GM13977 (cell line): Measurements from ENCODE around the gene MLYCD.

ENCODE experiments used
- DNase-seq: peaks from one replicate; pipeline ENCODE4 v3.0.0; 2012; ENCODE audit warnings: low spot score
- CTCF ChIP-seq: IDR thresholded peaks from 2 replicates; pipeline ENCODE4 v1.5.1; 2012; ENCODE audit warnings: mild to moderate bottlenecking, control low read depth; ENCODE audit not compliant: insufficient read depth; ENCODE audit errors: extremely low read depth, missing control alignments
- in situ Hi-C: fragments of 300-500 bp; cut with MboI; formaldehyde crosslinking; loops from one replicate; pipeline ENCODE4 v1.12.0; 2022; ENCODE audit warnings: low sequenced_read_pairs, low pct_unique_long_range_greater_than_20kb, mixed read lengths, inconsistent platforms; ENCODE audit not compliant: unreplicated experiment

MLYCD gene

DNA sequence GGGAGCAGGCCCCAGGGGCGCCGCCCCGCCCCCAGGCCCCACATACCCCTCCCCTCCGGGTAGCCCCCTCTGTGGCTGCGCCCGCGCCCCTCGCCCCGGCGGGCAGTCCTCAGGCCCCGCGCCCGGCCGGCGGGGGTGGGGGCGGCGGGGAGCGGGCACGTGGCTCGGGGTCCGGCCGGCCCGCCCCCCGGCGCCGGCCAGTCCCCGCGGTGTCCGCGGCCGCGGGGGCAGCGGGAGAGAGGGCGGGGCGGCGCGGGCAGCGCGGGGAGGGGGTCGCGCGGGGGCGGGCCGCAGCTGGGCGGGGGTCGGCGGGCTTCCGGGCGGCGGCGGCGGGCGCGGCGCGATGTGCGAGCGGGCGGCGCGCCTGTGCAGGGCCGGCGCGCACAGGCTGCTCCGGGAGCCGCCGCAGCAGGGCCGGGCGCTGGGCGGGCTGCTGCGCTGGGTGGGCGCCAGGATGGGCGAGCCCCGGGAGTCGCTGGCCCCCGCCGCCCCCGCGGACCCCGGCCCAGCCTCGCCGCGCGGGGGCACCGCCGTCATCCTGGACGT lies 69.5 kb downstream of the MLYCD start:
- DNase-seq, result no peak
- in situ Hi-C loops, result loop anchor here (25.0 kb wide), 1 partner anchor 94 kb away; no protein-coding TSS in a partner anchor
- TF ChIP-seq CTCF, result no peak

- no peak for DNase-seq
- TF ChIP-seq CTCF, result no peak
- in situ Hi-C loops, result loop anchor here (25.0 kb wide), 1 partner anchor 93 kb away; no protein-coding TSS in a partner anchor
Measured at GRCh38 chr16:83968891-83969649, 70.2 kb downstream of the MLYCD start.

DNA sequence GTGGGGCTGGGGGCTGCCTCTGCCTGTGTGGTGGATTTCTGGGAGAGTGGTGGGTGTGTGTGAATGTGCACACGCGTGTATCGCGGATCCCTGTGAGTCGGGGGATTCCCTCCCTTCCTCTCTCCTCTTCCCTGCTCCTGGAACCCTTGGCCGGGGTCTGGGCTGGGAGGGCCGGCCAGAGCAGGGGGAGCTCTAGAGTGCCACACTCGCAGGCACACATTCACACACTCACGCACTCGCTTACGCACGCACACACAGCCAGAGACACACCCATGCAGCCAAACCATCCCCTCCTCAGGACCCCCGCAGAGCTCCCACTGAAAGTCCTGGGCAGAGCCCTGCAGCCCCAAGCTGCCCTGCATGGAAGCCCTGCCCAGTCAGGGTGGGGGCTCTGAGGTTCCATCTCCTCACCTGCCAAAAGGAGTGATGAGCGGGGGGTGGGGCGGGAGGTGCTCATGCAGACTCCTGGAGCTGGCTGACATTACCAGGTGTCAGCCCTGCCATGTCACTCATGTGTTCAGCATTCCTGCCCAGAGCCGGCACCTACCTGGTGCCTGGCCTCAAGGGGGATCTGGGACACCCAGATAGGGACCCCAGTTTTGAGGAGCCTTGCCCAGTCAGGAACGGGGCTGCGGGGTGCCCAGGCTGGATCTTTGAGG lies 71.0 kb downstream of the MLYCD start:
- no peak for TF ChIP-seq CTCF
- in situ Hi-C loops, result loop anchor here (25.0 kb wide), 1 partner anchor 92 kb away; no protein-coding TSS in a partner anchor

DNA sequence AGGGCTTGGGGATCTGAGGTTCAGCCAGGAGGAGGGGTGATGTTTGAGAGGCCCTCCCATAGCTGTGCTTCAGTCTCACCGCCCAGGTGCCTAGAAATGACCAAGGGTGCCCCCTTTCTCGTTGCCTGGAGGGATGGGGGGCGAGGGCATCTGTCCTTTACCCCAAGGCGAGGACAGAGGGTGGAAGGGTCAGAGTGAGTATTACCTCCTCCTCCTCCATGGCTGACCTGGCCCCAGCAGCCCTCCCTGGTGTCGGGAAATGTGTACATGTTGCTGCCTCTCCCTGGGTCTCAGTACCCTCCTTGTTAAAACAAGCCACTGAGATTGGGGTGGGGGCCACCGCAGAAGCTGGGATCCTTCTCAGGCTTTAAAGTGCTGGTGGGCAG lies 71.5 kb downstream of the MLYCD start:
- no peak for TF ChIP-seq CTCF
- in situ Hi-C loops, result loop anchor here (25.0 kb wide), 1 partner anchor 92 kb away; no protein-coding TSS in a partner anchor
- DNase-seq, result no peak

More for the DNA sequence above, 71.0 kb downstream of the MLYCD start:
- no peak for DNase-seq

DNA sequence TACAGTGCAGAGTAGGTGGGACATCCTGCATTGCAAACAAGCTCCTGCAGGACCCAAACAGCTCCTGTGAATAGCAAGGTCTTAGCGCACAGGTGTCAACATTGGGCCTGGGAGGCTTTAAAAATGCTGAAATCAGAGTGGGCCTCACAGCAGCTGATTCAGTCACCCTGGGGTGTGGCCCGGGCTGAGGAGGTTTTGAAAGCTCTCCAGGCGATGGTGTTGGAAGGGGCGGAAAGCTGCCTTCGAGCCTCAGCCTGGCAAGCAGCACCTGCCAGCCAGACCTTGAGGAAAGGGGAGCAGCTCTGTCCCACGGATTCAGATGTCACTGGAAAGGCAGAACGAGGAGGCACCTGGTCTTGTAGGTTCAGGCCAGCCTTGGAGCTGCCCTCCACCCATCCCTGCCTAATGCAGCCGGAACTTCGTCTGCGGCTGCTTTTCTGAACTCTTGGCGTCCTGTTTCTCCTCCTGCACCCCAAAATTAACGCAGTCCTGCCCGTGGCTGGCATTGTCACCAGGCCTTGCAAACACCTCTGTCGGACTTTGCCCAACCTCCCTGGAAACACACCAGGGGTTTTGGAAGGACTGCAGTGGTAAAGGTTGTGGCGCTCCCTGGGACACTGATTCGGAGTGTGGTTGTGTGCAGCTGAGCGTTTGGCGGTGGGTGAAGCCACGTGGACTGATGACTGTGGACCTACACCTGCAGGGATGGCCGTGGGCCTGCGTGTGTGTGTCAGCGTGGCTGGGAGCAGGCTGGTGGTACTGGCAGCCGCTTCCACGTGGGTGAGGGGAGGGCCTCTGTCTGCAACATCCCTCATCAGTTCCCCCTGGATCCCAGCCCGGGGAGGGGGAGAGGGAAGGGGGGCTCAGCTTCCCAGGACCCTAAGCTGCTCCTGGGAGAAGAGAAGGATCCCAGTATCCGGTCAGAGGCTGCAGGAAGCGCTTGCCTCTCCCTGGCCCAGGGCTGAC lies 72.5 kb downstream of the MLYCD start:
- TF ChIP-seq CTCF, result no peak
- DNase-seq, result no peak
- in situ Hi-C loops, result loop anchor here (25.0 kb wide), 1 partner anchor 91 kb away; no protein-coding TSS in a partner anchor
